ENCODE results near the gene QRICH2. TPM values are rescaled to one million over a fixed set of nuclear protein-coding genes. Genes with fewer than 3 reads are reported as not detected.

Gene QRICH2
- total and polyA plus RNA-seq, 9 of the 15 experiments (the other 6 are each of a cell fraction or from before 2014, with no cell fraction given), result 0.03 to 1.6 (median 0.81) TPM

DNA sequence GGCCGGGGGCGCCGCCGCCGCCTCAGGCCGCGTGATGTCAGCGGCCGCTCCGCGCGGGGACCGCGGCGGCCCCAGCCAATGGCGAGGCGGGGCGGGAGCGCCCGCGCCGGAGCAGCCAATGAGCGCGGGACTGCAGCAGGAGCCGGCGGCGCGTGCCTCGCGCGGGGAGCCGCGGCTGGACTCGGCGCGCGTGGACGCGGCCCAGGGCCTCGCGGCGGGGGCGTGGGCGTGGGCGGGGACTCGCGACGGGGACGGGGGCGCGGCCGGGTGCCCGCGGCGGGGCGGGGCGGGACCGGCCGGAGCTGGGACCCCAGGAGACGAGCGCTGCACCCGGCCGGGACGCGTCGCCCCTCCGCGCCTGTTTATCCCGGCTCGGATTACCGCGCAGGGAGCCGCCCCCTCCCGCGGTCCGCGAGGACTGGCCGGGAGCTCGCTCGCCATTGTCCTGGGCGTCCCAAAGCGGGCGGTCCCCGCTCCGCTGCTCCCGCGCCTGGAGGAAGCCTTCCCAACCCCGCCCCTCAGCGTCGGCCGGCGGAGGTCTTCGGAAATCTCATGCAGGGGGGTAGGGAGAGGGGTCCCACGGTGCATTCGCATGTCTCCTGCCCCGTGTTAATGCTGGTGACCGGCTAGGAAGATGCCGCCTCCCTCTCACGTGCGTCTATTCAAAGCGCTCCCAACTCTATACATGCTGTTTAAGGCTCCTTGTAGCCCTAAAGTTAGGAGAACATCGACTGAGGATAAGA lies 67.4 kb downstream of the QRICH2 start, which contains the start of gene RNF157 (continued):
- TF ChIP-seq, protein P1, sequence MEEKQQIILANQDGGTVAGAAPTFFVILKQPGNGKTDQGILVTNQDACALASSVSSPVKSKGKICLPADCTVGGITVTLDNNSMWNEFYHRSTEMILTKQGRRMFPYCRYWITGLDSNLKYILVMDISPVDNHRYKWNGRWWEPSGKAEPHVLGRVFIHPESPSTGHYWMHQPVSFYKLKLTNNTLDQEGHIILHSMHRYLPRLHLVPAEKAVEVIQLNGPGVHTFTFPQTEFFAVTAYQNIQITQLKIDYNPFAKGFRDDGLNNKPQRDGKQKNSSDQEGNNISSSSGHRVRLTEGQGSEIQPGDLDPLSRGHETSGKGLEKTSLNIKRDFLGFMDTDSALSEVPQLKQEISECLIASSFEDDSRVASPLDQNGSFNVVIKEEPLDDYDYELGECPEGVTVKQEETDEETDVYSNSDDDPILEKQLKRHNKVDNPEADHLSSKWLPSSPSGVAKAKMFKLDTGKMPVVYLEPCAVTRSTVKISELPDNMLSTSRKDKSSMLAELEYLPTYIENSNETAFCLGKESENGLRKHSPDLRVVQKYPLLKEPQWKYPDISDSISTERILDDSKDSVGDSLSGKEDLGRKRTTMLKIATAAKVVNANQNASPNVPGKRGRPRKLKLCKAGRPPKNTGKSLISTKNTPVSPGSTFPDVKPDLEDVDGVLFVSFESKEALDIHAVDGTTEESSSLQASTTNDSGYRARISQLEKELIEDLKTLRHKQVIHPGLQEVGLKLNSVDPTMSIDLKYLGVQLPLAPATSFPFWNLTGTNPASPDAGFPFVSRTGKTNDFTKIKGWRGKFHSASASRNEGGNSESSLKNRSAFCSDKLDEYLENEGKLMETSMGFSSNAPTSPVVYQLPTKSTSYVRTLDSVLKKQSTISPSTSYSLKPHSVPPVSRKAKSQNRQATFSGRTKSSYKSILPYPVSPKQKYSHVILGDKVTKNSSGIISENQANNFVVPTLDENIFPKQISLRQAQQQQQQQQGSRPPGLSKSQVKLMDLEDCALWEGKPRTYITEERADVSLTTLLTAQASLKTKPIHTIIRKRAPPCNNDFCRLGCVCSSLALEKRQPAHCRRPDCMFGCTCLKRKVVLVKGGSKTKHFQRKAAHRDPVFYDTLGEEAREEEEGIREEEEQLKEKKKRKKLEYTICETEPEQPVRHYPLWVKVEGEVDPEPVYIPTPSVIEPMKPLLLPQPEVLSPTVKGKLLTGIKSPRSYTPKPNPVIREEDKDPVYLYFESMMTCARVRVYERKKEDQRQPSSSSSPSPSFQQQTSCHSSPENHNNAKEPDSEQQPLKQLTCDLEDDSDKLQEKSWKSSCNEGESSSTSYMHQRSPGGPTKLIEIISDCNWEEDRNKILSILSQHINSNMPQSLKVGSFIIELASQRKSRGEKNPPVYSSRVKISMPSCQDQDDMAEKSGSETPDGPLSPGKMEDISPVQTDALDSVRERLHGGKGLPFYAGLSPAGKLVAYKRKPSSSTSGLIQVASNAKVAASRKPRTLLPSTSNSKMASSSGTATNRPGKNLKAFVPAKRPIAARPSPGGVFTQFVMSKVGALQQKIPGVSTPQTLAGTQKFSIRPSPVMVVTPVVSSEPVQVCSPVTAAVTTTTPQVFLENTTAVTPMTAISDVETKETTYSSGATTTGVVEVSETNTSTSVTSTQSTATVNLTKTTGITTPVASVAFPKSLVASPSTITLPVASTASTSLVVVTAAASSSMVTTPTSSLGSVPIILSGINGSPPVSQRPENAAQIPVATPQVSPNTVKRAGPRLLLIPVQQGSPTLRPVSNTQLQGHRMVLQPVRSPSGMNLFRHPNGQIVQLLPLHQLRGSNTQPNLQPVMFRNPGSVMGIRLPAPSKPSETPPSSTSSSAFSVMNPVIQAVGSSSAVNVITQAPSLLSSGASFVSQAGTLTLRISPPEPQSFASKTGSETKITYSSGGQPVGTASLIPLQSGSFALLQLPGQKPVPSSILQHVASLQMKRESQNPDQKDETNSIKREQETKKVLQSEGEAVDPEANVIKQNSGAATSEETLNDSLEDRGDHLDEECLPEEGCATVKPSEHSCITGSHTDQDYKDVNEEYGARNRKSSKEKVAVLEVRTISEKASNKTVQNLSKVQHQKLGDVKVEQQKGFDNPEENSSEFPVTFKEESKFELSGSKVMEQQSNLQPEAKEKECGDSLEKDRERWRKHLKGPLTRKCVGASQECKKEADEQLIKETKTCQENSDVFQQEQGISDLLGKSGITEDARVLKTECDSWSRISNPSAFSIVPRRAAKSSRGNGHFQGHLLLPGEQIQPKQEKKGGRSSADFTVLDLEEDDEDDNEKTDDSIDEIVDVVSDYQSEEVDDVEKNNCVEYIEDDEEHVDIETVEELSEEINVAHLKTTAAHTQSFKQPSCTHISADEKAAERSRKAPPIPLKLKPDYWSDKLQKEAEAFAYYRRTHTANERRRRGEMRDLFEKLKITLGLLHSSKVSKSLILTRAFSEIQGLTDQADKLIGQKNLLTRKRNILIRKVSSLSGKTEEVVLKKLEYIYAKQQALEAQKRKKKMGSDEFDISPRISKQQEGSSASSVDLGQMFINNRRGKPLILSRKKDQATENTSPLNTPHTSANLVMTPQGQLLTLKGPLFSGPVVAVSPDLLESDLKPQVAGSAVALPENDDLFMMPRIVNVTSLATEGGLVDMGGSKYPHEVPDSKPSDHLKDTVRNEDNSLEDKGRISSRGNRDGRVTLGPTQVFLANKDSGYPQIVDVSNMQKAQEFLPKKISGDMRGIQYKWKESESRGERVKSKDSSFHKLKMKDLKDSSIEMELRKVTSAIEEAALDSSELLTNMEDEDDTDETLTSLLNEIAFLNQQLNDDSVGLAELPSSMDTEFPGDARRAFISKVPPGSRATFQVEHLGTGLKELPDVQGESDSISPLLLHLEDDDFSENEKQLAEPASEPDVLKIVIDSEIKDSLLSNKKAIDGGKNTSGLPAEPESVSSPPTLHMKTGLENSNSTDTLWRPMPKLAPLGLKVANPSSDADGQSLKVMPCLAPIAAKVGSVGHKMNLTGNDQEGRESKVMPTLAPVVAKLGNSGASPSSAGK (IDR thresholded peaks at IDR 0.05), result peak; percentile 83
- TF ChIP-seq ZFP91 (CRISPR knock-in tag; IDR thresholded peaks at IDR 0.05), result peak; percentile 61; the same call in 1 of the 2 replicates
- TF ChIP-seq BRD9 (IDR thresholded peaks at IDR 0.05; ENCODE audit: low read depth, partially characterized antibody), result peak; percentile 85
- TF ChIP-seq SP2 (IDR thresholded peaks at IDR 0.05; ENCODE audit: extremely low read depth, low read depth, low read length, poor library complexity, severe bottlenecking), result peak; percentile 37
- TF ChIP-seq U2AF2 (optimal IDR thresholded peaks at IDR 0.05; ENCODE audit: low read depth, low read length), result no peak
- TF ChIP-seq STAT5A (IDR thresholded peaks at IDR 0.05; ENCODE audit: borderline replicate concordance, low read length), result peak; percentile 8; the same call in 1 of the 2 replicates
- TF ChIP-seq ZNF592 (IDR thresholded peaks at IDR 0.05), result 0 out of 2 replicates have a peak, but pooled peaks have one; percentile 41
- no peak for TF ChIP-seq ZNF212 (CRISPR knock-in tag; IDR thresholded peaks at IDR 0.05)
- TF ChIP-seq HNRNPH1 (optimal IDR thresholded peaks at IDR 0.05; ENCODE audit: low read depth, low read length), result no peak

All from K562 (cell line).